ENCODE measurements around the gene GSTM4.

The GSTM4 gene

GRCh38 chr1:109630898-109631512, 24.9 kb upstream of the GSTM4 start:
- no peak for TF ChIP-seq CTCF (IDR thresholded peaks at IDR 0.05)
- peaks cover 6% of the 10 kb centered on the region for H3K4me1 ChIP-seq
- no peak overlapping the region for H3K27ac ChIP-seq
- H2AFZ ChIP-seq, result no peak overlapping the region
- no peak overlapping the region for H3K9ac ChIP-seq
- H3K4me2 ChIP-seq (ENCODE audit: low read length), result no peak overlapping the region
- H3K27me3 ChIP-seq (ENCODE audit: control insufficient read depth, insufficient read depth, low read length), result no peaks in the 10 kb centered on the region
- no peak overlapping the region for H3K4me3 ChIP-seq (ENCODE audit: low read depth, low read length)
- no peaks in the 10 kb centered on the region for H3K9me3 ChIP-seq (ENCODE audit: control insufficient read depth, low read length)
- no peaks in the 10 kb centered on the region for H3K36me3 ChIP-seq (ENCODE audit: control insufficient read depth, insufficient read depth, low read length)
- H3K79me2 ChIP-seq, result no peaks in the 10 kb centered on the region

GRCh38 chr1:109631513-109632505, 24.1 kb upstream of the GSTM4 start:
- Histone ChIP-seq H2AFZ (no peak overlapping the region), H3K27me3 (ENCODE audit: control insufficient read depth, insufficient read depth, low read length) (no peaks in the 10 kb centered on the region), H3K9me3 (ENCODE audit: control insufficient read depth, low read length) (no peaks in the 10 kb centered on the region), H3K9ac (no peak overlapping the region), H3K4me1 (peaks cover 8% of the 10 kb centered on the region), H3K4me3 (ENCODE audit: low read depth, low read length) (no peak overlapping the region), H3K27ac (no peak overlapping the region), H3K4me2 (ENCODE audit: low read length) (no peak overlapping the region), H3K79me2 (no peaks in the 10 kb centered on the region), H3K36me3 (ENCODE audit: control insufficient read depth, insufficient read depth, low read length) (no peaks in the 10 kb centered on the region)
- no peak for TF ChIP-seq CTCF (IDR thresholded peaks at IDR 0.05)

GRCh38 chr1:109632671-109633346, 23.1 kb upstream of the GSTM4 start:
- H3K4me1 ChIP-seq, result peaks cover 8% of the 10 kb centered on the region
- H3K36me3 ChIP-seq (ENCODE audit: control insufficient read depth, insufficient read depth, low read length), result no peaks in the 10 kb centered on the region
- no peaks in the 10 kb centered on the region for H3K79me2 ChIP-seq
- no peak overlapping the region for H3K4me3 ChIP-seq (ENCODE audit: low read depth, low read length)
- no peak overlapping the region for H3K27ac ChIP-seq
- H3K9me3 ChIP-seq (ENCODE audit: control insufficient read depth, low read length), result no peaks in the 10 kb centered on the region
- H2AFZ ChIP-seq, result no peak overlapping the region
- H3K27me3 ChIP-seq (ENCODE audit: control insufficient read depth, insufficient read depth, low read length), result no peaks in the 10 kb centered on the region
- H3K4me2 ChIP-seq (ENCODE audit: low read length), result no peak overlapping the region
- no peak overlapping the region for H3K9ac ChIP-seq
- no peak for TF ChIP-seq CTCF (IDR thresholded peaks at IDR 0.05)

- Histone ChIP-seq H3K4me1 (peaks cover 8% of the 10 kb centered on the region), H3K27ac (peak overlapping the region; percentile 47), H2AFZ (no peak overlapping the region), H3K36me3 (ENCODE audit: control insufficient read depth, insufficient read depth, low read length) (no peaks in the 10 kb centered on the region), H3K27me3 (ENCODE audit: control insufficient read depth, insufficient read depth, low read length) (no peaks in the 10 kb centered on the region), H3K4me3 (ENCODE audit: low read depth, low read length) (no peak overlapping the region), H3K79me2 (no peaks in the 10 kb centered on the region), H3K4me2 (ENCODE audit: low read length) (peak overlapping the region; percentile 0), H3K9me3 (ENCODE audit: control insufficient read depth, low read length) (no peaks in the 10 kb centered on the region), H3K9ac (no peak overlapping the region)
- TF ChIP-seq CTCF (IDR thresholded peaks at IDR 0.05), result no peak
Measured at GRCh38 chr1:109634292-109634691, 21.6 kb upstream of the GSTM4 start.
